ENCODE measurements around the gene FOLR1.
A peak's percentile ranks its signal among the peaks of the same experiment; 100 is the strongest.

The FOLR1 gene

GRCh38 chr11:72232260-72233055, 40.5 kb downstream of the FOLR1 start:
- H3K4me3 ChIP-seq (ENCODE audit: low read length) = no peak overlapping the region
- DNase-seq (ENCODE audit: low read depth, low spot score) = no peak

- H3K4me3 ChIP-seq (ENCODE audit: low read length) = no peak overlapping the region
- DNase-seq (ENCODE audit: low read depth, low spot score) = no peak
These were observed 41.3 kb downstream of the FOLR1 start for GRCh38 chr11:72233056-72233772.

- no peak overlapping the region for H3K4me3 ChIP-seq (ENCODE audit: low read length)
- no peak for DNase-seq (ENCODE audit: low read depth, low spot score)
These were observed 42.0 kb downstream of the FOLR1 start for GRCh38 chr11:72233773-72234513.

- H3K4me3 ChIP-seq (ENCODE audit: low read length) = no peak overlapping the region
- no peak for DNase-seq (ENCODE audit: low read depth, low spot score)
These were observed 42.5 kb downstream of the FOLR1 start for GRCh38 chr11:72234514-72234830.

GRCh38 chr11:72234920-72235319, 43.0 kb downstream of the FOLR1 start:
- no peak for DNase-seq (ENCODE audit: low read depth, low spot score)
- H3K4me3 ChIP-seq (ENCODE audit: low read length) = no peak overlapping the region

- no peak overlapping the region for H3K4me3 ChIP-seq (ENCODE audit: low read length)
- no peak for DNase-seq (ENCODE audit: low read depth, low spot score)
These were observed 43.6 kb downstream of the FOLR1 start for GRCh38 chr11:72235351-72236057.

- no peak for DNase-seq (ENCODE audit: low read depth, low spot score)
- no peak overlapping the region for H3K4me3 ChIP-seq (ENCODE audit: low read length)
These were observed 44.2 kb downstream of the FOLR1 start for GRCh38 chr11:72236083-72236697.

GRCh38 chr11:72236774-72237111, 44.8 kb downstream of the FOLR1 start:
- no peak overlapping the region for H3K4me3 ChIP-seq (ENCODE audit: low read length)
- DNase-seq (ENCODE audit: low read depth, low spot score) = no peak

- no peak overlapping the region for H3K4me3 ChIP-seq (ENCODE audit: low read length)
- DNase-seq (ENCODE audit: low read depth, low spot score) = no peak
These were observed 45.4 kb downstream of the FOLR1 start for GRCh38 chr11:72237112-72237931.

- peak; percentile 38 for DNase-seq (ENCODE audit: low read depth, low spot score)
- no peak overlapping the region for H3K4me3 ChIP-seq (ENCODE audit: low read length)
These were observed 46.1 kb downstream of the FOLR1 start for GRCh38 chr11:72238040-72238450.

- DNase-seq (ENCODE audit: low read depth, low spot score) = no peak
- no peak overlapping the region for H3K4me3 ChIP-seq (ENCODE audit: low read length)
These were observed 46.8 kb downstream of the FOLR1 start for GRCh38 chr11:72238492-72239312.

GRCh38 chr11:72239313-72239848, 47.4 kb downstream of the FOLR1 start:
- no peak overlapping the region for H3K4me3 ChIP-seq (ENCODE audit: low read length)
- no peak for DNase-seq (ENCODE audit: low read depth, low spot score)

- no peak overlapping the region for H3K4me3 ChIP-seq (ENCODE audit: low read length)
- DNase-seq (ENCODE audit: low read depth, low spot score) = no peak
These were observed 48.0 kb downstream of the FOLR1 start for GRCh38 chr11:72239849-72240460.

- DNase-seq (ENCODE audit: low read depth, low spot score) = no peak
- H3K4me3 ChIP-seq (ENCODE audit: low read length) = no peak overlapping the region
These were observed 48.7 kb downstream of the FOLR1 start for GRCh38 chr11:72240461-72241290.

GRCh38 chr11:72241291-72241781, 49.4 kb downstream of the FOLR1 start:
- H3K4me3 ChIP-seq (ENCODE audit: low read length) = no peak overlapping the region
- DNase-seq (ENCODE audit: low read depth, low spot score) = no peak

GRCh38 chr11:72242141-72242540, 50.2 kb downstream of the FOLR1 start:
- H3K4me3 ChIP-seq (ENCODE audit: low read length) = no peak overlapping the region
- DNase-seq (ENCODE audit: low read depth, low spot score) = no peak
